DOHH2 (cell line): ENCODE data around the gene TTLL13.
"Not testable (repeated sequence)": the region's sequence is repeated elsewhere in the genome, so short reads cannot be mapped to it uniquely, and the experiment has no call there.

Source experiments
- H3F3A ChIP-seq: fragments of 200-600 bp; sonication (generic), shearing (Covaris generic); 2 replicates; pipeline ENCODE4 v1.6.0; 2016; ENCODE audit warnings: antibody characterized with exemption, mild to moderate bottlenecking; ENCODE audit not compliant: control insufficient read depth, insufficient read depth
- H3K27ac ChIP-seq: fragments of 200-600 bp; sonication (generic); 2 replicates; pipeline ENCODE4 v1.5.1; 2014; ENCODE audit warnings: low read depth, mild to moderate bottlenecking, low read length, moderate library complexity
- H3K27me3 ChIP-seq: fragments of 200-600 bp; sonication (generic); 2 replicates; pipeline ENCODE4 v1.6.1; 2014; ENCODE audit warnings: mild to moderate bottlenecking, low read length, mixed read lengths; ENCODE audit not compliant: control insufficient read depth
- H3K36me3 ChIP-seq: fragments of 200-600 bp; sonication (generic); 2 replicates; pipeline ENCODE4 v1.6.1; 2014; ENCODE audit warnings: mild to moderate bottlenecking, low read length, moderate library complexity, mixed read lengths; ENCODE audit not compliant: control insufficient read depth
- H3K4me1 ChIP-seq: fragments of 200-600 bp; sonication (generic); 2 replicates; pipeline ENCODE4 v1.6.1; 2014; ENCODE audit warnings: mild to moderate bottlenecking, low read length, mixed read lengths; ENCODE audit not compliant: control insufficient read depth
- H3K4me2 ChIP-seq: fragments of 200-600 bp; sonication (generic); 2 replicates; pipeline ENCODE4 v1.6.0; 2014; ENCODE audit warnings: mild to moderate bottlenecking, low read length, moderate library complexity
- H3K4me3 ChIP-seq: fragments of 200-600 bp; sonication (generic); 2 replicates; pipeline ENCODE4 v1.5.1; 2014; ENCODE audit warnings: mild to moderate bottlenecking, low read length, mixed read lengths
- H3K79me2 ChIP-seq: fragments of 200-600 bp; sonication (generic); 2 replicates; pipeline ENCODE4 v1.6.1; 2014; ENCODE audit warnings: mild to moderate bottlenecking, low read length, mixed read lengths; ENCODE audit not compliant: control insufficient read depth
- H3K9me2 ChIP-seq: fragments of 200-600 bp; sonication (generic); replicated peaks from 2 replicates; pipeline ENCODE4 v1.6.1; 2014; ENCODE audit warnings: mild to moderate bottlenecking, low read length, mixed read lengths; ENCODE audit not compliant: control insufficient read depth
- H3K9me3 ChIP-seq: fragments of 200-600 bp; sonication (generic); 2 replicates; pipeline ENCODE4 v1.6.1; 2014; ENCODE audit warnings: antibody characterized with exemption, low read length, mixed read lengths; ENCODE audit not compliant: control insufficient read depth, insufficient read depth
- H4K20me1 ChIP-seq: fragments of 200-600 bp; sonication (generic); 2 replicates; pipeline ENCODE4 v1.6.0; 2014; ENCODE audit warnings: low read depth, mild to moderate bottlenecking, antibody characterized with exemption, low read length, moderate library complexity; ENCODE audit not compliant: control insufficient read depth, insufficient read depth
- CTCF ChIP-seq: fragments of 200-600 bp; sonication (generic); IDR thresholded peaks from one replicate; pipeline ENCODE4 v1.5.1; 2014; ENCODE audit warnings: antibody characterized with exemption, mild to moderate bottlenecking, low read depth, low read length; ENCODE audit not compliant: poor library complexity, severe bottlenecking
- EZH2phosphoT487 ChIP-seq: fragments of 200-600 bp; sonication (generic); IDR thresholded peaks from 2 replicates; pipeline ENCODE4 v1.6.1; 2017; ENCODE audit warnings: borderline replicate concordance, mild to moderate bottlenecking, antibody characterized with exemption, low read length, moderate library complexity, mixed read lengths

The TTLL13 gene

GRCh38 chr15:90268415-90268814, 19.1 kb downstream of the TTLL13 start:
- Histone ChIP-seq H3K4me3 (peak overlapping the region; percentile 89), H3K4me1 (peaks cover 39% of the 10 kb centered on the region), H3F3A (peaks cover 8% of the 10 kb centered on the region; the same call in 1 of the 2 replicates), H3K27me3 (no peaks in the 10 kb centered on the region), H4K20me1 (peaks cover 4% of the 10 kb centered on the region; the same call in 1 of the 2 replicates), H3K36me3 (peaks cover 62% of the 10 kb centered on the region), H3K79me2 (peaks cover 87% of the 10 kb centered on the region), H3K4me2 (peak overlapping the region; percentile 95), H3K9me2 (no peaks in the 10 kb centered on the region), H3K27ac (no peak overlapping the region), H3K9me3 (no peaks in the 10 kb centered on the region)
- TF ChIP-seq EZH2phosphoT487 = no peak
- no peak for TF ChIP-seq CTCF

GRCh38 chr15:90270502-90271150, 21.3 kb downstream of the TTLL13 start:
- TF ChIP-seq CTCF (no peak), EZH2phosphoT487 (no peak)
- H4K20me1 ChIP-seq = peaks cover 4% of the 10 kb centered on the region; the same call in 1 of the 2 replicates
- H3K9me2 ChIP-seq = no peaks in the 10 kb centered on the region
- H3K4me3 ChIP-seq = no peak overlapping the region
- no peaks in the 10 kb centered on the region for H3K27me3 ChIP-seq
- H3F3A ChIP-seq = no peaks in the 10 kb centered on the region
- H3K79me2 ChIP-seq = peaks cover 77% of the 10 kb centered on the region
- H3K9me3 ChIP-seq = no peaks in the 10 kb centered on the region
- no peak overlapping the region for H3K27ac ChIP-seq
- H3K4me1 ChIP-seq = peaks cover 23% of the 10 kb centered on the region
- no peak overlapping the region for H3K4me2 ChIP-seq
- H3K36me3 ChIP-seq = peaks cover 64% of the 10 kb centered on the region

DNA sequence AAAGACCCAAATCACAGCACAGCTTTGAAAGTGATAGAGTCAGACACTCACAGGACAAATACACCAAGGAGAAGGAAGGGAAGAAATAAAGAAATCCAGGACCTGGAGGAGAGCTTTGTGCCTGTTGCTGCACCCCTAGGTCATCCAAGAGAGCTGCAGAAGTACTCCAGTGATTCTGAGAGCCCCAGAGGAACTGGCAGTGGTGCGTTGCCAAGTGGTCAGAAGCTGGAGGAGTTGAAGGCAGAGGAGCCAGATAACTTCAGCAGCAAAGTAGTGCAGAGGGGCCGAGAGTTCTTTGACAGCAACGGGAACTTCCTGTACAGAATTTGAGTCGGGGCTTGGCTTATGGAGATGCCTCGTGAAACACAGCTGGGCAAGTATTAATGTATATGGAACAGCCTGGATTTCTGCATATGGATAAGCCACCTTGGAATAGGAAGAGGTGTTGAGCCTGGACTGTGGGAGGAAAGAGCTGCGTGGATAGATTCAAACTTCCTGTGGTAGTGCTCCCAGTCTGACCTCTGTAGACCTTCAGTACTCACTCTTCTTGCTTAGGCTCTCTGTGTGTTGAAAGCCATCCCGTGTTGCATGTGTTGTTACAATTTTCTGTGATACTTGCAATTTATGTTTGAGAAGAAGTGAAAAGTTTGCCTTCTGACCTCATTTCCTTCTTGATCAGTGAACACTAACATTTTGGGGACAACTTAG, 22.3 kb downstream of the TTLL13 start:
- TF ChIP-seq EZH2phosphoT487 (no peak), CTCF (no peak)
- Histone ChIP-seq H3K27ac (no peak overlapping the region), H4K20me1 (peaks cover 4% of the 10 kb centered on the region; the same call in 1 of the 2 replicates), H3K9me2 (no peaks in the 10 kb centered on the region), H3K4me2 (no peak overlapping the region), H3K9me3 (no peaks in the 10 kb centered on the region), H3F3A (no peaks in the 10 kb centered on the region), H3K79me2 (peaks cover 68% of the 10 kb centered on the region), H3K27me3 (no peaks in the 10 kb centered on the region), H3K4me1 (peaks cover 22% of the 10 kb centered on the region), H3K4me3 (no peak overlapping the region), H3K36me3 (peaks cover 61% of the 10 kb centered on the region)

DNA sequence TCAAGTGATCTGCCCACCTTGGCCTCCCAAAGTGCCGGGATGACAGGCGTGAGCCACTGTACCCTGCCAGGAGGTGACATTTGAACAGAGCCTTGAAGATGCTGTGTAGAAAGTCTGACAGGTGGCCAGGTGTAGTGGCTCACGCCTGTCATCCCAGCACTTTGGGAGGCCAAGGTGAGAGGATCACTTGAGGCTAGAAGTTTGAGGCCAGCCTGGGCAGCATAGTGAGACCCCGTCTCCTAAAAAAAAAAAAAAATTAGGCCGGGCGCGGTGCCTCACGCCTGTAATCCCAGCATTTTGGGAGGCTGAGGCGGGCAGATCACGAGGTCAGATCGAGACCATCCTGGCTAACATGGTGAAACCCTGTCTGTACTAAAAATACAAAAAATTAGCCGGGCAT, 29.1 kb downstream of the TTLL13 start:
- H3K4me2 ChIP-seq, H4K20me1 ChIP-seq, H3K79me2 ChIP-seq, H3K27ac ChIP-seq, H3K27me3 ChIP-seq, H3K9me2 ChIP-seq, H3K9me3 ChIP-seq, H3K4me1 ChIP-seq, H3K4me3 ChIP-seq, H3F3A ChIP-seq, H3K36me3 ChIP-seq: not testable (repeated sequence)

- not testable (repeated sequence) for H3F3A ChIP-seq, H3K4me3 ChIP-seq, H3K9me2 ChIP-seq, H3K27me3 ChIP-seq, H3K9me3 ChIP-seq, H3K4me2 ChIP-seq, H4K20me1 ChIP-seq, H3K36me3 ChIP-seq, H3K4me1 ChIP-seq, H3K79me2 ChIP-seq, H3K27ac ChIP-seq
Observed at GRCh38 chr15:90280743-90281142, 31.4 kb downstream of the TTLL13 start.
